SK-N-SH (cell line): ENCODE measurements around the gene IFNL2. TPM values are rescaled to one million over a fixed set of nuclear protein-coding genes. Genes with fewer than 3 reads are reported as not detected.

ENCODE experiments used
- CTCF ChIA-PET: fragments of 300-600, 350-600 bp; formaldehyde crosslinking; extraction: SDS; loops from one replicate; lab custom pipeline; 2021; lab: Yijun Ruan, JAX
- POLR2A ChIA-PET: fragments of 350-600 bp; sonication (Branson Sonifier 250); formaldehyde crosslinking; extraction: SDS; loops from one replicate; lab custom pipeline; 2020; ENCODE audit warnings: antibody characterized with exemption, inconsistent platforms; lab: Yijun Ruan, JAX
- DNase-seq: peaks from one replicate; pipeline ENCODE4 v3.0.0; 2012
- H2AFZ ChIP-seq: fragments of 200-600 bp; sonication (generic); 2 replicates; pipeline ENCODE4 v1.8.1; 2016; ENCODE audit warnings: antibody characterized with exemption, mild to moderate bottlenecking, low read depth
- H3F3A ChIP-seq: fragments of 200-600 bp; sonication (generic); replicated peaks from 2 replicates; pipeline ENCODE3; 2016; ENCODE audit warnings: antibody characterized with exemption, mild to moderate bottlenecking; ENCODE audit not compliant: insufficient read depth
- H3K27ac ChIP-seq, 2 experiments: fragments of 200-500 bp in 1 of 2; fragments of 200-600 bp in 1 of 2; sonication (Bioruptor generic) in 1 of 2; sonication (generic), shearing (Covaris generic) in 1 of 2; 2 replicates each; pipeline versions ENCODE4 v1.5.1 to v1.6.1; 2014 to 2016; ENCODE audit warnings: low read depth in 2 of 2, inconsistent platforms in 1 of 2, low read length in 1 of 2, mild to moderate bottlenecking in 1 of 2, mixed read lengths in 1 of 2
- H3K27me3 ChIP-seq: fragments of 200-600 bp; sonication (generic), shearing (Covaris generic); 2 replicates; pipeline ENCODE4 v1.6.1; 2016; ENCODE audit warnings: mixed run types; ENCODE audit not compliant: insufficient read depth
- H3K36me3 ChIP-seq, 2 experiments: fragments of 200-500 bp in 1 of 2; fragments of 200-600 bp in 1 of 2; sonication (Bioruptor generic) in 1 of 2; sonication (generic) in 1 of 2; replicated peaks in 1 of 2; 2 replicates each; pipeline versions ENCODE3 to v1.5.1; 2014 to 2016; ENCODE audit warnings: low read length in 1 of 2, mild to moderate bottlenecking in 1 of 2; ENCODE audit not compliant: insufficient read depth in 2 of 2, control insufficient read depth in 1 of 2
- H3K4me1 ChIP-seq, 2 experiments: fragments of 200-500 bp in 1 of 2; fragments of 200-600 bp in 1 of 2; sonication (Bioruptor generic) in 1 of 2; sonication (generic), shearing (Covaris generic) in 1 of 2; 2 replicates each; pipeline versions ENCODE4 v1.5.1 to v1.6.1; 2014 to 2016; ENCODE audit warnings: low read depth in 1 of 2, low read length in 1 of 2, mixed run types in 1 of 2; ENCODE audit not compliant: insufficient read depth in 2 of 2, control insufficient read depth in 1 of 2
- H3K4me2 ChIP-seq: fragments of 200-600 bp; sonication (generic), shearing (Covaris generic); 2 replicates; pipeline ENCODE4 v1.6.1; 2017; ENCODE audit warnings: mixed run types
- H3K4me3 ChIP-seq, 2 experiments: fragments of 200-500 bp in 1 of 2; fragments of 200-600 bp in 1 of 2; sonication (Bioruptor generic) in 1 of 2; sonication (generic), shearing (Covaris generic) in 1 of 2; 2 replicates each; pipeline versions ENCODE4 v1.5.1 to v1.8.1; 2014 to 2016; ENCODE audit warnings: low read depth in 2 of 2, inconsistent platforms in 1 of 2, low read length in 1 of 2, mild to moderate bottlenecking in 1 of 2, mixed read lengths in 1 of 2, moderate library complexity in 1 of 2
- H3K79me2 ChIP-seq: fragments of 200-600 bp; sonication (generic); 2 replicates; pipeline ENCODE4 v1.8.1; 2017; ENCODE audit warnings: mild to moderate bottlenecking; ENCODE audit not compliant: insufficient read depth
- H3K9ac ChIP-seq: fragments of 200-600 bp; sonication (generic); 2 replicates; pipeline ENCODE4 v1.6.1; 2017; ENCODE audit warnings: mixed run types
- H3K9me2 ChIP-seq: fragments of 200-600 bp; sonication (generic); 2 replicates; pipeline ENCODE4 v1.6.1; 2017; ENCODE audit warnings: mixed run types
- H3K9me3 ChIP-seq: fragments of 200-600 bp; sonication (generic); 2 replicates; pipeline ENCODE4 v1.6.1; 2017; ENCODE audit warnings: mixed run types, mild to moderate bottlenecking, moderate library complexity
- H4K20me1 ChIP-seq: fragments of 200-600 bp; sonication (generic); 2 replicates; pipeline ENCODE4 v1.6.1; 2017; ENCODE audit warnings: mild to moderate bottlenecking, mixed run types; ENCODE audit not compliant: insufficient read depth
- ELF1 ChIP-seq: IDR thresholded peaks from 2 replicates; pipeline ENCODE4 v1.4.0; 2012
- EZH2phosphoT487 ChIP-seq: fragments of 200-600 bp; sonication (generic); IDR thresholded peaks from 2 replicates; pipeline ENCODE4 v1.6.1; 2017; ENCODE audit warnings: low read depth, mixed run types, mild to moderate bottlenecking, antibody characterized with exemption, moderate library complexity, borderline replicate concordance
- FOSL2 ChIP-seq: IDR thresholded peaks from 2 replicates; pipeline ENCODE4 v1.4.0; 2012; ENCODE audit warnings: low read depth, mild to moderate bottlenecking, moderate library complexity, borderline replicate concordance
- FOXJ3 ChIP-seq: sonication (generic); formaldehyde crosslinking; IDR thresholded peaks from 2 replicates; pipeline ENCODE4 v1.5.1; 2020; ENCODE audit warnings: mild to moderate bottlenecking, missing genetic modification reagents
- GABPA ChIP-seq: IDR thresholded peaks from 2 replicates; pipeline ENCODE4 v1.4.0; 2012; ENCODE audit warnings: low read depth, mild to moderate bottlenecking
- GATA2 ChIP-seq: sonication (generic); formaldehyde crosslinking; IDR thresholded peaks from 2 replicates; pipeline ENCODE4 v1.5.0; 2020; ENCODE audit warnings: mild to moderate bottlenecking, missing genetic modification reagents
- MXI1 ChIP-seq: IDR thresholded peaks from 2 replicates; pipeline ENCODE4 v1.6.1; 2012; ENCODE audit warnings: mild to moderate bottlenecking, low read depth, low read length, improper control_type of control experiment
- NFIC ChIP-seq: IDR thresholded peaks from 2 replicates; pipeline ENCODE4 v1.4.0; 2012; ENCODE audit warnings: borderline replicate concordance
- POLR2AphosphoS5 ChIP-seq: IDR thresholded peaks from 2 replicates; pipeline ENCODE4 v1.6.1; 2012; ENCODE audit warnings: low read depth, low read length
- RAD21 ChIP-seq: IDR thresholded peaks from 2 replicates; pipeline ENCODE4 v1.6.1; 2012; ENCODE audit warnings: mild to moderate bottlenecking, low read length
- RCOR1 ChIP-seq: fragments of 150-350 bp; IDR thresholded peaks from 2 replicates; pipeline ENCODE4 v1.6.1; 2017; ENCODE audit warnings: antibody characterized with exemption, low read length
- SMC3 ChIP-seq: IDR thresholded peaks from 2 replicates; pipeline ENCODE4 v1.6.1; 2012; ENCODE audit warnings: low read depth, low read length, improper control_type of control experiment
- TCF12 ChIP-seq: IDR thresholded peaks from 2 replicates; pipeline ENCODE4 v1.4.0; 2012
- USF1 ChIP-seq: IDR thresholded peaks from 2 replicates; pipeline ENCODE4 v1.4.0; 2012; ENCODE audit warnings: low read depth, borderline replicate concordance
- USF2 ChIP-seq: fragments of 150-350 bp; IDR thresholded peaks from 2 replicates; pipeline ENCODE4 v1.6.1; 2017; ENCODE audit warnings: antibody characterized with exemption, low read length, low read depth, borderline replicate concordance
- ZBTB33 ChIP-seq: IDR thresholded peaks from 2 replicates; pipeline ENCODE4 v1.4.0; 2012; ENCODE audit warnings: low read depth, borderline replicate concordance
- WGBS: methylation state at CpG from one replicate; pipeline ENCODE4 v1.1.6; 2017; ENCODE audit warnings: low lambda C conversion rate; 5-methylcytosine and 5-hydroxymethylcytosine counted together
- polyA plus RNA-seq, 3 experiments: library from polyadenylated mRNA; depleted of rRNA; stranded (reverse); fragments of >200 nt; gene quantifications; 2 replicates each; pipeline ENCODE4 v1.2.3, GENCODE V29; 2012
- TF ChIP-seq, protein P1 (sequence below): IDR thresholded peaks from 2 replicates; pipeline ENCODE4 v1.4.0; 2012; ENCODE audit warnings: low read depth
- TF ChIP-seq, protein P2 (sequence below): IDR thresholded peaks from 2 replicates; pipeline ENCODE4 v1.6.1; 2012; ENCODE audit warnings: mild to moderate bottlenecking, low read depth, low read length, moderate library complexity
- TF ChIP-seq, protein P3 (sequence below): IDR thresholded peaks from 2 replicates; pipeline ENCODE4; 2012
- TF ChIP-seq, protein P4 (sequence below): fragments of 200-600 bp; sonication (generic); IDR thresholded peaks from 2 replicates; pipeline ENCODE4 v1.6.1; 2017; ENCODE audit warnings: antibody characterized with exemption, mild to moderate bottlenecking, moderate library complexity

The IFNL2 gene
- polyA plus RNA-seq, 1 of the 3 experiments (the other 2 are of a cell fraction) = not detected

GRCh38 chr19:39299832-39300231 is 31.6 kb downstream of the IFNL2 start:
- Histone ChIP-seq H3K9ac (no peak overlapping the region), H3K79me2 (no peaks in the 10 kb centered on the region), H3K27ac (no peak overlapping the region), H3K4me3 (no peak overlapping the region), H3K9me3 (no peaks in the 10 kb centered on the region), H3K27me3 (no peaks in the 10 kb centered on the region), H3K9me2 (no peaks in the 10 kb centered on the region), H3F3A (no peaks in the 10 kb centered on the region), H3K36me3 (no peaks in the 10 kb centered on the region), H4K20me1 (no peaks in the 10 kb centered on the region), H2AFZ (no peak overlapping the region), H3K4me2 (no peak overlapping the region), H3K4me1 (no peaks in the 10 kb centered on the region)
- POLR2A ChIA-PET = no interaction called here
- TF ChIP-seq GATA2 (CRISPR knock-in tag) (no peak), USF1 (no peak), TCF12 (no peak), ELF1 (no peak), FOSL2 (no peak), SMC3 (no peak), POLR2AphosphoS5 (no peak), GABPA (no peak), NFIC (no peak), EZH2phosphoT487 (no peak), RCOR1 (no peak), USF2 (no peak), FOXJ3 (no peak), RAD21 (no peak), MXI1 (no peak), ZBTB33 (no peak)
- TF ChIP-seq, protein P1, sequence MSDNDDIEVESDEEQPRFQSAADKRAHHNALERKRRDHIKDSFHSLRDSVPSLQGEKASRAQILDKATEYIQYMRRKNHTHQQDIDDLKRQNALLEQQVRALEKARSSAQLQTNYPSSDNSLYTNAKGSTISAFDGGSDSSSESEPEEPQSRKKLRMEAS = no peak
- TF ChIP-seq, protein P2, sequence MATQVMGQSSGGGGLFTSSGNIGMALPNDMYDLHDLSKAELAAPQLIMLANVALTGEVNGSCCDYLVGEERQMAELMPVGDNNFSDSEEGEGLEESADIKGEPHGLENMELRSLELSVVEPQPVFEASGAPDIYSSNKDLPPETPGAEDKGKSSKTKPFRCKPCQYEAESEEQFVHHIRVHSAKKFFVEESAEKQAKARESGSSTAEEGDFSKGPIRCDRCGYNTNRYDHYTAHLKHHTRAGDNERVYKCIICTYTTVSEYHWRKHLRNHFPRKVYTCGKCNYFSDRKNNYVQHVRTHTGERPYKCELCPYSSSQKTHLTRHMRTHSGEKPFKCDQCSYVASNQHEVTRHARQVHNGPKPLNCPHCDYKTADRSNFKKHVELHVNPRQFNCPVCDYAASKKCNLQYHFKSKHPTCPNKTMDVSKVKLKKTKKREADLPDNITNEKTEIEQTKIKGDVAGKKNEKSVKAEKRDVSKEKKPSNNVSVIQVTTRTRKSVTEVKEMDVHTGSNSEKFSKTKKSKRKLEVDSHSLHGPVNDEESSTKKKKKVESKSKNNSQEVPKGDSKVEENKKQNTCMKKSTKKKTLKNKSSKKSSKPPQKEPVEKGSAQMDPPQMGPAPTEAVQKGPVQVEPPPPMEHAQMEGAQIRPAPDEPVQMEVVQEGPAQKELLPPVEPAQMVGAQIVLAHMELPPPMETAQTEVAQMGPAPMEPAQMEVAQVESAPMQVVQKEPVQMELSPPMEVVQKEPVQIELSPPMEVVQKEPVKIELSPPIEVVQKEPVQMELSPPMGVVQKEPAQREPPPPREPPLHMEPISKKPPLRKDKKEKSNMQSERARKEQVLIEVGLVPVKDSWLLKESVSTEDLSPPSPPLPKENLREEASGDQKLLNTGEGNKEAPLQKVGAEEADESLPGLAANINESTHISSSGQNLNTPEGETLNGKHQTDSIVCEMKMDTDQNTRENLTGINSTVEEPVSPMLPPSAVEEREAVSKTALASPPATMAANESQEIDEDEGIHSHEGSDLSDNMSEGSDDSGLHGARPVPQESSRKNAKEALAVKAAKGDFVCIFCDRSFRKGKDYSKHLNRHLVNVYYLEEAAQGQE = no peak
- TF ChIP-seq, protein P3, sequence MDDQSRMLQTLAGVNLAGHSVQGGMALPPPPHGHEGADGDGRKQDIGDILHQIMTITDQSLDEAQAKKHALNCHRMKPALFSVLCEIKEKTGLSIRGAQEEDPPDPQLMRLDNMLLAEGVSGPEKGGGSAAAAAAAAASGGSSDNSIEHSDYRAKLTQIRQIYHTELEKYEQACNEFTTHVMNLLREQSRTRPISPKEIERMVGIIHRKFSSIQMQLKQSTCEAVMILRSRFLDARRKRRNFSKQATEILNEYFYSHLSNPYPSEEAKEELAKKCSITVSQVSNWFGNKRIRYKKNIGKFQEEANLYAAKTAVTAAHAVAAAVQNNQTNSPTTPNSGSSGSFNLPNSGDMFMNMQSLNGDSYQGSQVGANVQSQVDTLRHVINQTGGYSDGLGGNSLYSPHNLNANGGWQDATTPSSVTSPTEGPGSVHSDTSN = no peak
- TF ChIP-seq, protein P4, sequence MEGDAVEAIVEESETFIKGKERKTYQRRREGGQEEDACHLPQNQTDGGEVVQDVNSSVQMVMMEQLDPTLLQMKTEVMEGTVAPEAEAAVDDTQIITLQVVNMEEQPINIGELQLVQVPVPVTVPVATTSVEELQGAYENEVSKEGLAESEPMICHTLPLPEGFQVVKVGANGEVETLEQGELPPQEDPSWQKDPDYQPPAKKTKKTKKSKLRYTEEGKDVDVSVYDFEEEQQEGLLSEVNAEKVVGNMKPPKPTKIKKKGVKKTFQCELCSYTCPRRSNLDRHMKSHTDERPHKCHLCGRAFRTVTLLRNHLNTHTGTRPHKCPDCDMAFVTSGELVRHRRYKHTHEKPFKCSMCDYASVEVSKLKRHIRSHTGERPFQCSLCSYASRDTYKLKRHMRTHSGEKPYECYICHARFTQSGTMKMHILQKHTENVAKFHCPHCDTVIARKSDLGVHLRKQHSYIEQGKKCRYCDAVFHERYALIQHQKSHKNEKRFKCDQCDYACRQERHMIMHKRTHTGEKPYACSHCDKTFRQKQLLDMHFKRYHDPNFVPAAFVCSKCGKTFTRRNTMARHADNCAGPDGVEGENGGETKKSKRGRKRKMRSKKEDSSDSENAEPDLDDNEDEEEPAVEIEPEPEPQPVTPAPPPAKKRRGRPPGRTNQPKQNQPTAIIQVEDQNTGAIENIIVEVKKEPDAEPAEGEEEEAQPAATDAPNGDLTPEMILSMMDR = no peak
- CTCF ChIA-PET = interaction anchor here (1.4 kb wide), 1 partner anchor 177 kb away, joined by 3 read pairs; no protein-coding TSS in a partner anchor
- WGBS = 77% methylated on average over 10 of the region's 10 CpGs
- DNase-seq = no peak
